Measurements from ENCODE around the gene UBN1. TPM values are rescaled to one million over a fixed set of nuclear protein-coding genes. Genes with fewer than 3 reads are reported as not detected.

The UBN1 gene
- total RNA-seq, 1 donor from 2014 or later: 36.9 TPM

- intact Hi-C loops (cut with micrococcal nuclease): no loop called here
- no peak for DNase-seq
- Mint-ChIP-seq H3K4me3 (no peak overlapping the region), H3K4me1 (no peaks in the 10 kb centered on the region), H3K27me3 (peaks cover 12% of the 10 kb centered on the region), H3K36me3 (ENCODE audit: low read depth) (no peaks in the 10 kb centered on the region), H3K9me3 (no peaks in the 10 kb centered on the region), H3K27ac (no peak overlapping the region)
These were observed 61.6 kb downstream of the UBN1 start for GRCh38 chr16:4908854-4909401.

DNA sequence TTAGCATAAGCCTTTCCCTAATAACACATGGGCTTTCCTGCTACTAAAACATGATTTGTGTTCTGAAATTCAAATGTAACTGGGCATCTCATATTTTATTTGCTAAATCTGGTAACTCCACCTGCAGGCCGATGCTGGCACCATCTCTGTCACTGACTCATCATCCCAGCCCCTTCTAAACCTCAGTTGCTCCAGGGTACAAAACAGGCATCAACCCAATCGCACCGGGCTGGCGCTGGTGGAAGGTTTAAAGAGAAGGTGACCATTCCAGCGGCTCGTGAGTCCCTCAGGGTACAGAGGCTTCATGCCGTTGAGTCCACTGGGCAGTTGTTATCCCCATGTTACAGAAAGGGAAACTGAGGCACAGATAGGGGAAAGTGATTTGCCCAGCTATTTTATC lies 62.5 kb downstream of the UBN1 start:
- H3K4me3 Mint-ChIP-seq: no peak overlapping the region
- H3K9me3 Mint-ChIP-seq: no peaks in the 10 kb centered on the region
- no peaks in the 10 kb centered on the region for H3K4me1 Mint-ChIP-seq
- peaks cover 10% of the 10 kb centered on the region for H3K27me3 Mint-ChIP-seq
- no peak for DNase-seq
- H3K36me3 Mint-ChIP-seq (ENCODE audit: low read depth): no peaks in the 10 kb centered on the region
- no peak overlapping the region for H3K27ac Mint-ChIP-seq
- intact Hi-C loops (cut with micrococcal nuclease): no loop called here

- Mint-ChIP-seq H3K9me3 (no peaks in the 10 kb centered on the region), H3K4me1 (no peaks in the 10 kb centered on the region), H3K4me3 (no peak overlapping the region), H3K36me3 (ENCODE audit: low read depth) (no peaks in the 10 kb centered on the region), H3K27ac (no peak overlapping the region), H3K27me3 (peaks cover 7% of the 10 kb centered on the region)
- no peak for DNase-seq
- intact Hi-C loops (cut with micrococcal nuclease): no loop called here
These were observed 63.5 kb downstream of the UBN1 start for GRCh38 chr16:4910828-4911227.

DNA sequence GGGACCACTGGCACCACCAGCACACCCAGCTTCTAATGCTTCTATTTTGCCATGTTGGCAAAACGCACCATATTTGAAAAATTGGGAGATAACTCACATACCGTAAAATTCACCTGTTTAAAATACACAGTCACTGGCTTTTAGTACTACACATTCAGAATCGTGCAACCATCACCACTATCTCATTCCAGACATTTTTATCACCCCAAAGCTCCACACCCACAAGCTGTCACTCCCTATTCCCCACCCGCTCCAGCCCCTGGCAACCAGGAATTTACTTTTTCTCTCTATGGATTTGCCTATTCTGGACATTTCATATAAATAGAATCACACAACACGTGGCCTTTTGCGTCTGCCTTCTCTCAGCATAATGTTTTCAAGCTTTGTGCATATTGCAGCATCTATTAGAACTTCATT lies 64.7 kb downstream of the UBN1 start:
- H3K27ac Mint-ChIP-seq: no peak overlapping the region

GRCh38 chr16:4913130-4913773 lies 66.0 kb downstream of the UBN1 start:
- Mint-ChIP-seq H3K4me1 (no peaks in the 10 kb centered on the region), H3K27me3 (no peaks in the 10 kb centered on the region), H3K27ac (no peak overlapping the region), H3K9me3 (no peaks in the 10 kb centered on the region), H3K36me3 (ENCODE audit: low read depth) (no peaks in the 10 kb centered on the region), H3K4me3 (no peak overlapping the region)
- intact Hi-C loops (cut with micrococcal nuclease): no loop called here
- no peak for DNase-seq

More for the DNA sequence above, 64.7 kb downstream of the UBN1 start:
- H3K27me3 Mint-ChIP-seq: peaks cover 3% of the 10 kb centered on the region
- no peak overlapping the region for H3K4me3 Mint-ChIP-seq
- H3K4me1 Mint-ChIP-seq: no peaks in the 10 kb centered on the region
- no peaks in the 10 kb centered on the region for H3K36me3 Mint-ChIP-seq (ENCODE audit: low read depth)
- H3K9me3 Mint-ChIP-seq: no peaks in the 10 kb centered on the region
- intact Hi-C loops (cut with micrococcal nuclease): no loop called here
- no peak for DNase-seq

DNA sequence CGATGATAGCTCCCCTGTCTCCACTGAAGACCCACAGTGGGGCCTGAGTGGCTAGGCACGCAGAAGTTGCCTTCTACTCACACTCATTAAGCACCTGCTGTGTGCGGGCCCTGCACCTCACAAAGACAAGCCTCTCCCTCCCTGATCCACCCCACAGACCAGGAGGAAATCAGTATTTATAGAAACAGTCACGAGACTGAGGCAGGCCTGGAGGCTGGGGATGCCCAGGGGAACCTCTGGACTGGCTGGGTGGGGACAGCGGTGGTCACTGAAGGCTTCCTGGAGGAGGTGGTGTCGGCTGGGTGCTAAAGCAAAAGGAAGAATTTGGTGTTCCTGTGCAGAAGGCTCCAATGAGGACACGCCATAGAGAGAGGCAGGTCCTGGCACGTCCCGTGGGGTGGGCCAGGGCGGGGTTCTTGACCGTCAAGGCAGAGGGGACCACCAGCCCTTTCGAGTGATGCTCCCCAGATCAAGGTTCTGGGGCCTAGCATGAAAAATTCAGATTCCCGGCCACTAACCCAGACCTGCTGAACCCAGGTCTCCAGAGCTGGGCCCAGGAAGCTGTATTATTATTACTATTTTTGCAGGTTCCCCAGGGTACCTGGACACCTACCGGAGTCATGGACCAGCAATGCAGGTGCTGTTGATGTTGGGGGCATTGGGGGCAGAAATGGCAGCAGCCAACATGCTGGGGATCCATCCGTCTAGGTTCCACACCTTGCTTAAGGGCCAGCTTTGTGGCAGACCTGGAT lies 66.7 kb downstream of the UBN1 start:
- Mint-ChIP-seq H3K9me3 (no peaks in the 10 kb centered on the region), H3K27ac (no peak overlapping the region), H3K4me3 (no peak overlapping the region), H3K36me3 (ENCODE audit: low read depth) (no peaks in the 10 kb centered on the region), H3K27me3 (no peaks in the 10 kb centered on the region), H3K4me1 (no peaks in the 10 kb centered on the region)
- no peak for DNase-seq
- intact Hi-C loops (cut with micrococcal nuclease): no loop called here

DNA sequence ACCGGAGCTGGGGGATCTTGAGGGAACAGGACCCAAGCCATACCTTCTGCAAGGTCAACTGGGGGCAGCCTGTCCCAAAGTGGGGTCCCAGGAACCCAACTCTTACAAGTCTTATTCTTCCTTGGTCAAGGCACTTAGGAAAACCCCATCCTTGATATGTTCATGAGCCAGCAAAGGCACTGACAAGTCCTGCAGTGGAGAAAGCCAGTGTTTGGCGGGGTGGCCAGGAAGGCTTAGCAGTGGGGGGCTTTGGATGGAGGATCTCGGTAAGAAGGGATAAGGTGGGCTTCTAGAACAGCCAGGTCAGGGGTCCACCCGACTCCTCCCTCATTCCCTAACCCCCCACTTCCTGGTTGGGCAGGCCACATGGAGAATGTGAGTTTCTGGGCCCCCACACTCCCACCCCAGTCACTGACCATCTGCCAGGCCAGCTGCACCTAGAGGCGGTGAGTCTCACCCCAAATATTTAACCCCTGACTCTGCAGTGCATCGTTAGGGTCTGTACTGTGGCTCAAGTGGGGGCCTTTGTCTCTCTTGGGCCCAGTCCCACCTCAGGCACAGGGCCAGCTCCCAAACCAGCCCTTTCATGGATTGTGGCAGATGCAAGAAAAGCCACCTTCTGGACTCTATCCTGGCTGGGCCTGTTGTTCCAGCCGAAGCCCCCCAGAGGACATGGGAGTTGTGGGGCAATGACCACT lies 67.4 kb downstream of the UBN1 start:
- no peaks in the 10 kb centered on the region for H3K4me1 Mint-ChIP-seq
- intact Hi-C loops (cut with micrococcal nuclease): no loop called here
- H3K9me3 Mint-ChIP-seq: no peaks in the 10 kb centered on the region
- no peaks in the 10 kb centered on the region for H3K36me3 Mint-ChIP-seq (ENCODE audit: low read depth)
- no peaks in the 10 kb centered on the region for H3K27me3 Mint-ChIP-seq
- no peak for DNase-seq
- H3K4me3 Mint-ChIP-seq: no peak overlapping the region
- no peak overlapping the region for H3K27ac Mint-ChIP-seq

- no peak for DNase-seq
- no peak overlapping the region for H3K27ac Mint-ChIP-seq
These were observed 68.0 kb downstream of the UBN1 start for GRCh38 chr16:4915226-4915761.

DNA sequence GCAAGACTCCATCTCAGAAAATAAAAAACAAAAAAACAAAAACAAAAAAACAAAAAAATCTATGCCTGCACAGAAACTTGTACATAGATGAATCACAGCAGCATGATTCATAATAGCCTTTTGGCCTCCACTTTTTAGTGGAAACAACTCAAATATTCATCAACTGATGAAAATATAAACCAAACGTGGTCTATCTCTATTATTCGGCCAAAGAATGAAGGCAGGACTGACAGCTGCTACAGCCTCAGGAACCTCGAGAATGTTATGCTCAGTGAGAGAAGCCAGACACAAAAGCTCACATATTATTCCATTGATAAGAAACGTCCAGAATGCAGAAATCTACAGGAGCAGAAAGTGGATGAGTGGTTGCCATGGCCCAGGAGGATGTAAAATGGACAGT lies 69.8 kb downstream of the UBN1 start:
- H3K36me3 Mint-ChIP-seq (ENCODE audit: low read depth): no peaks in the 10 kb centered on the region
- no peak overlapping the region for H3K27ac Mint-ChIP-seq
- no peak for DNase-seq
- intact Hi-C loops (cut with micrococcal nuclease): no loop called here
- no peaks in the 10 kb centered on the region for H3K4me1 Mint-ChIP-seq
- no peaks in the 10 kb centered on the region for H3K27me3 Mint-ChIP-seq
- no peak overlapping the region for H3K4me3 Mint-ChIP-seq
- no peaks in the 10 kb centered on the region for H3K9me3 Mint-ChIP-seq

More at GRCh38 chr16:4915226-4915761, 68.0 kb downstream of the UBN1 start:
- no peaks in the 10 kb centered on the region for H3K36me3 Mint-ChIP-seq (ENCODE audit: low read depth)
- no peaks in the 10 kb centered on the region for H3K27me3 Mint-ChIP-seq
- intact Hi-C loops (cut with micrococcal nuclease): no loop called here
- no peaks in the 10 kb centered on the region for H3K4me1 Mint-ChIP-seq
- no peaks in the 10 kb centered on the region for H3K9me3 Mint-ChIP-seq
- no peak overlapping the region for H3K4me3 Mint-ChIP-seq

DNA sequence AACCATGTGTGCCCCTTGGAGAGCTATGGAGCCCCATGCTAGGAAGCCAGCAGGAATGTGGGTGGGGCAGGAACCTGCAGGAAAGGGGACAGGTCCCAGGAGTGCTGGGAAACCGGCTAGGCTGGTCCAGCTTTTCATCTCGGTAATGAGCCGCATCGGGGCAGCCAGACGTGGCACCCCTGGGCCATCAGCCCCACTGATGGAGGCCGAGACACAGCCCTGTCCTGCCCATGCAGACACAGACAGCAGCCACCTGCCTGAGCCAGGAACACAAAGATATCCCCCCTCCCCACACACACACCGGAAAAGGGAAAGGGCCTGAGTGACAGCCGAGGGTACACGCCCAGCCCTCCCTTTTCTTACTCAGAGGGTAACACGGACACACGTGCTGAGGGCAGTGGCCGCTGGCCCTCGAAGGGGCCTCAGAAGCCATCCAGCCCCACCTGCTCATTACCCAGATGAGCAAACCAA lies 71.5 kb downstream of the UBN1 start:
- H3K9me3 Mint-ChIP-seq: no peaks in the 10 kb centered on the region
- DNase-seq: no peak
- intact Hi-C loops (cut with micrococcal nuclease): no loop called here
- H3K4me1 Mint-ChIP-seq: no peaks in the 10 kb centered on the region
- H3K4me3 Mint-ChIP-seq: no peak overlapping the region
- H3K27ac Mint-ChIP-seq: no peak overlapping the region
- H3K27me3 Mint-ChIP-seq: no peaks in the 10 kb centered on the region
- H3K36me3 Mint-ChIP-seq (ENCODE audit: low read depth): no peaks in the 10 kb centered on the region

DNA sequence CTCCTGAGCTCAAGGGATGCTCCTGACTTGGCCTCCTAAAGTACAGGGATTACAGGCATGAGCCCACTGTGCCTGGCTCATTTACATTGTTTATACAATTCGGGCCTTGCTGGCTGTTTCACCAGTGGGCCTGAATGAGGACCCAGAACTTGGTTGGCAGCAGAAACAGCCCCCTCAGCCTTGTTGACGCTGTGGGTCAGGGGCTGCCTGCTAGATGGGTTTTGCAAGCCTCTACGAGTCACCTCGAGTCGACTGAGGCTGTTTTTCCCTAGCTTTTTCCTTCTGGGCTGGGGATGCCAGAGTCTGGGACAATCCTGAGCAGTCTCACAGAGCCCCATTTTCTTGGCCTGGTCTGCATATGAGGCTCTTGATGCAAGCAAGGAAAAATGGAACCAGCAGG lies 73.5 kb downstream of the UBN1 start:
- H3K27me3 Mint-ChIP-seq: no peaks in the 10 kb centered on the region
- intact Hi-C loops (cut with micrococcal nuclease): no loop called here
- no peaks in the 10 kb centered on the region for H3K36me3 Mint-ChIP-seq (ENCODE audit: low read depth)
- no peak for DNase-seq
- H3K27ac Mint-ChIP-seq: no peak overlapping the region
- no peak overlapping the region for H3K4me3 Mint-ChIP-seq
- H3K9me3 Mint-ChIP-seq: no peaks in the 10 kb centered on the region
- no peaks in the 10 kb centered on the region for H3K4me1 Mint-ChIP-seq

- H3K4me1 Mint-ChIP-seq: no peaks in the 10 kb centered on the region
- no peak overlapping the region for H3K27ac Mint-ChIP-seq
- intact Hi-C loops (cut with micrococcal nuclease): no loop called here
- DNase-seq: no peak
- no peak overlapping the region for H3K4me3 Mint-ChIP-seq
- no peaks in the 10 kb centered on the region for H3K27me3 Mint-ChIP-seq
- H3K9me3 Mint-ChIP-seq: peaks cover 6% of the 10 kb centered on the region
- no peaks in the 10 kb centered on the region for H3K36me3 Mint-ChIP-seq (ENCODE audit: low read depth)
These were observed 75.6 kb downstream of the UBN1 start for GRCh38 chr16:4922721-4923342.

GRCh38 chr16:4923853-4924252 lies 76.6 kb downstream of the UBN1 start:
- intact Hi-C loops (cut with micrococcal nuclease): no loop called here
- Mint-ChIP-seq H3K4me3 (no peak overlapping the region), H3K27ac (no peak overlapping the region), H3K36me3 (ENCODE audit: low read depth) (no peaks in the 10 kb centered on the region), H3K27me3 (no peaks in the 10 kb centered on the region), H3K9me3 (peaks cover 6% of the 10 kb centered on the region), H3K4me1 (no peaks in the 10 kb centered on the region)
- no peak for DNase-seq
